Heart right ventricle (tissue), 16 donors: ENCODE measurements around the gene PGBD1. TPM values are rescaled to one million over a fixed set of nuclear protein-coding genes. Genes with fewer than 3 reads are reported as not detected.

Experiments used
- ATAC-seq, 8 donors: fragments of 200-7000 bp; cut with Tn5 transposase; one replicate each; pipeline ENCODE4 v1.9.1; 2020; ENCODE audit warnings: mild to moderate bottlenecking in 8 of 8, moderate library complexity in 8 of 8, moderate number of reproducible peaks in 1 of 8
- DNase-seq, 2 donors: peaks; one replicate each; pipeline ENCODE4 v3.0.0-alpha.2; 2020
- H3K27ac ChIP-seq, 10 donors: fragments of 200-600 bp; sonication (generic) in 2 of 10; one replicate each; pipeline versions ENCODE4 v1.5.0 to v1.8.0; 2020 to 2022; ENCODE audit warnings: mild to moderate bottlenecking in 3 of 10
- H3K27me3 ChIP-seq, 7 donors: fragments of 200-600 bp; one replicate each; pipeline ENCODE4 v1.8.0; 2021 to 2022; ENCODE audit warnings: mild to moderate bottlenecking in 2 of 7
- H3K36me3 ChIP-seq, 9 donors: fragments of 200-600 bp; sonication (generic) in 1 of 9; one replicate each; pipeline versions ENCODE4 v1.5.0 to v1.8.0; 2020 to 2022; ENCODE audit warnings: mild to moderate bottlenecking in 2 of 9
- H3K4me1 ChIP-seq, 9 donors: fragments of 200-600 bp; sonication (generic) in 1 of 9; one replicate each; pipeline versions ENCODE4 v1.5.0 to v1.8.0; 2020 to 2022; ENCODE audit warnings: mild to moderate bottlenecking in 4 of 9
- H3K4me3 ChIP-seq, 10 donors: fragments of 200-600 bp; sonication (generic) in 2 of 10; one replicate each; pipeline versions ENCODE4 v1.5.0 to v1.8.0; 2020 to 2022; ENCODE audit warnings: mild to moderate bottlenecking in 7 of 10, moderate library complexity in 2 of 10
- H3K9me3 ChIP-seq, 11 donors: fragments of 200-600 bp in 10 of 11; sonication (generic) in 2 of 11; one replicate each; pipeline versions ENCODE4 v1.5.0 to v1.8.0; 2013 to 2022; ENCODE audit warnings: mild to moderate bottlenecking in 2 of 11, control low read depth in 1 of 11, moderate library complexity in 1 of 11
- WGBS, 2 donors: extraction: QIAGEN DNeasy Blood & Tissue Kit; methylation state at CpG; one replicate each; pipeline ENCODE4 v1.1.7; 2013; ENCODE audit warnings: inconsistent platforms in 1 of 2; 5-methylcytosine and 5-hydroxymethylcytosine counted together
- intact Hi-C, 10 donors: fragments of 100-400 bp; cut with DNase I; formaldehyde crosslinking; loops; one replicate each; pipeline versions ENCODE4 v1.11.1 to v1.14.2; 2022
- polyA plus RNA-seq, 2 donors: library from polyadenylated mRNA; stranded (reverse); fragments of 200-250 nt; gene quantifications; one replicate each; pipeline ENCODE4 v1.2.3, GENCODE V29; 2013
- total RNA-seq, 10 donors: library from RNA; stranded (reverse); fragmentation: NEBNext Ultra II Directional in 3 of 10; extraction: Animal tissue kit (Norgen Biotek cat#: 25700) in 3 of 10; gene quantifications; one replicate each; pipeline versions ENCODE4 v1.2.1 to v1.2.4, GENCODE V29; 2021 to 2023
- TF ChIP-seq, protein P1 (sequence below), 9 donors: fragments of 200-600 bp; sonication (generic) in 2 of 9; IDR thresholded peaks; one replicate each; pipeline versions ENCODE4 v1.5.0 to v1.8.0; 2021 to 2022; ENCODE audit warnings: antibody characterized with exemption in 9 of 9, mild to moderate bottlenecking in 5 of 9, moderate library complexity in 1 of 9
- donor health status: Arrhythmogenic right ventricular cardiomyopathy.
- donor health status: ischemic (EF 13 %, LVEDD 7.1; RV severe dilation, severe dysfunction).
- donor health status: healthy with polysubstance abuse.
- donor health status: DM: no; HTN: yes; CAD: no.
- donor health status: DM: no; HTN: no; CAD: no.
- donor health status: ischemic (EF 25% LVEDD 6.9; RV normal size, moderate dysfunction).
- donor health status: ischemic (EF 25% LVEDD 5.7; RV mildly dilated, moderate dysfunction).
- donor health status: healthy.
- donor health status: DM: yes; HTN: yes; CAD: no.
- donor health status: Ischemic cardiomyopathy.
- donor health status: ischemic (EF 35%, LVEDD 5.7; RV mildly dilated, moderate dysfunction).
- donor health status: nonischemic (EF 11% LVEDD 7.7; RV severe dilation, severe dysfunction).
- donor health status: DM: yes; HTN: yes; CAD: no.
- donor health status: PGD.
- donor health status: ischemic (EF 29% LVEDD 5.4; RV normal size, mild dysfunction).
- donor health status: nonischemic (EF 23%, LVEDD 6.1; RV moderate dilation, normal function).

Gene PGBD1
- total and polyA plus RNA-seq, 12 donors, result 1.6 to 4.6 (median 2.8) TPM

DNA sequence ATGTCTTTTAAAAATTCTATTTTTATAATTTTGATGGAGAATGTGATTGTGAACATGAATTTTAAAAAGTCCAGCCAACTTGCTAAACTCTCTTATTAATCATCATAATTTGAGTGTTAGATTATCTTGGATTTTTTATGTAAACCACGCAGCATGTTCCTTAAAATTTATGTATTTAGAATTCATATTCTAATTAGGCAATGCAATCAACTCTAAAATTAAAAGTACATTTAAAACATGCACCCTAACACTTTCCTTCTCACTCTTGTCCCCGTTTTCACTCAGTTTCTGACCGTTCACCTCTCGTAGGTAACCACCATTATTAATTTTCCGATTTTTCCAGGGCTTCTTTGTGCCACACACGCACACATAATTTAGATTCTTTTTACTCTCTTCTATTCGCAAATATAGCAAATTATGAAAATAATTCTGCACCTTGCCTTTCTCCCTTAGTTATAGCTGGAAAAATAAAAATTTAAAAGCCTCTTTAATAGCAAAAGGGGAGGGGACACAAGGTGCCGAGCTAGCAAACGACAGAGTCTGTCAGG is 68.0 kb downstream of the PGBD1 start:
- ATAC-seq, result no peak
- no peak for DNase-seq
- H3K9me3 ChIP-seq, result no peaks in the 10 kb centered on the region
- H3K36me3 ChIP-seq, result no peaks in the 10 kb centered on the region
- 1 to 3% methylated on average over 9 of the region's 9 CpGs for WGBS, 2 donors
- peak overlapping the region; percentile 61 to 88 (median 78) for H3K4me3 ChIP-seq
- TF ChIP-seq, protein P1, sequence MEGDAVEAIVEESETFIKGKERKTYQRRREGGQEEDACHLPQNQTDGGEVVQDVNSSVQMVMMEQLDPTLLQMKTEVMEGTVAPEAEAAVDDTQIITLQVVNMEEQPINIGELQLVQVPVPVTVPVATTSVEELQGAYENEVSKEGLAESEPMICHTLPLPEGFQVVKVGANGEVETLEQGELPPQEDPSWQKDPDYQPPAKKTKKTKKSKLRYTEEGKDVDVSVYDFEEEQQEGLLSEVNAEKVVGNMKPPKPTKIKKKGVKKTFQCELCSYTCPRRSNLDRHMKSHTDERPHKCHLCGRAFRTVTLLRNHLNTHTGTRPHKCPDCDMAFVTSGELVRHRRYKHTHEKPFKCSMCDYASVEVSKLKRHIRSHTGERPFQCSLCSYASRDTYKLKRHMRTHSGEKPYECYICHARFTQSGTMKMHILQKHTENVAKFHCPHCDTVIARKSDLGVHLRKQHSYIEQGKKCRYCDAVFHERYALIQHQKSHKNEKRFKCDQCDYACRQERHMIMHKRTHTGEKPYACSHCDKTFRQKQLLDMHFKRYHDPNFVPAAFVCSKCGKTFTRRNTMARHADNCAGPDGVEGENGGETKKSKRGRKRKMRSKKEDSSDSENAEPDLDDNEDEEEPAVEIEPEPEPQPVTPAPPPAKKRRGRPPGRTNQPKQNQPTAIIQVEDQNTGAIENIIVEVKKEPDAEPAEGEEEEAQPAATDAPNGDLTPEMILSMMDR (IDR thresholded peaks at IDR 0.05), result no peak
- no peaks in the 10 kb centered on the region for H3K27me3 ChIP-seq
- intact Hi-C loops, result loop anchor here in 1 of 10 donors (10.0 kb wide), 1 partner anchor 65 kb away; the partner anchor contains the start of gene PGBD1
- H3K4me1 ChIP-seq, result peaks cover 0 to 29% (median 17%) of the 10 kb centered on the region in 9 donors
- H3K27ac ChIP-seq, result peak overlapping the region; percentile 28 to 90 (median 78)

DNA sequence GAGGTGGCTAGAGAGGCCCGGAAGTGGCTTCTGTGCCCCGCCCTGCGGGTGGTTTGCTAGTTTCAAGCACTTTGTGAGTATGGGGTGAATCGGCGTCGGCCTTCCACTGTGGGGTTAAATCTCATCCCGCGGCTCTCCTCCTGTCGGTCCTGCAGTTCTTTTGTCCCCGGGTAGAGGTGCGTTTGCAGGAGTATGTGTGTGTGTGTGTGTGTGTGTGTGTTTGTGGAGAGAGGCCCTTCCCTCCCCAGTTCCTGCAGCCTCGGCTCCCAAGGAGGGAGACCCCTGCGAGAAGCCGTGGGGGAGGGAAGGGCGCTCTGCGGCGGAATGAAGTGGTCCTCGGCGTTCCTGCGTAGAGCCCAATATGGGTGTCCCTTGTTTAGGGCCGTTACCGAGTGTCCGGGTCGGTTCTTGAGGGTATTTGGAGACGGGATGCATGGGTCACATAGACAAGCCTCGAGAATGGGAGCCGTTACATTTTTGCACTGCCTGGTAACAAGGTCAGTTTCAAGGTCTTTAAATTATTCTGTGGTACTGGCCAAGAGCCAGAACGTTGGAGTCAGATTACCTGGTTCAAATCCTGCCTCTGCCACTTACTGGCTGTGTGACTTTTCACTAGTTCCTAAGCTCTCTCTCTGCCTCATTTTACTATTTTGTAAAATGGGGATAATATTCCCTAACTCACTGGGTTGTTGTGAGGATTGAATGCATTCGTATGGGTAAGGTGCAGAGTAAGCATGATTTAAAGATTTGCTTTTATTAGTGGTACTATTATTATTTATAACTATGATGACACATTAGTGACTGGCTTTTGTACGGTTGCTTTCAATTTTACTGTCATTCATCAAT is 68.7 kb downstream of the PGBD1 start, which contains the start of gene ZKSCAN3:
TSS of gene ZKSCAN3 (plus strand) at position 56 of the 846 bp plus-strand sequence. CDS start 9,640 bp downstream, outside the sequence.
- peak; percentile 82 to 85 for DNase-seq
- intact Hi-C loops, result loop anchor here in 8 of 10 donors (2.0 to 10.0 kb wide), 9 partner anchors 13 to 445 kb away; partner anchors contain the start of genes ZSCAN26 (in 3 of the 8), ZSCAN9 (in 3 of the 8), NKAPL (in 1 of the 8) and PGBD1 (in 1 of the 8)
- Histone ChIP-seq H3K9me3 (no peaks in the 10 kb centered on the region), H3K4me1 (peaks cover 3 to 36% (median 24%) of the 10 kb centered on the region in 9 donors), H3K36me3 (no peaks in the 10 kb centered on the region), H3K27ac (peak within 1 kb of the TSS; percentile 28 to 90 (median 78)), H3K4me3 (peak within 1 kb of the TSS; percentile 61 to 88 (median 78)), H3K27me3 (no peaks in the 10 kb centered on the region)
- peak; percentile 93 to 97 (median 96) for ATAC-seq
- 1 to 2% methylated on average over 30 of the region's 30 CpGs for WGBS, 2 donors
- TF ChIP-seq, protein P1 (IDR thresholded peaks at IDR 0.05), result no peak

DNA sequence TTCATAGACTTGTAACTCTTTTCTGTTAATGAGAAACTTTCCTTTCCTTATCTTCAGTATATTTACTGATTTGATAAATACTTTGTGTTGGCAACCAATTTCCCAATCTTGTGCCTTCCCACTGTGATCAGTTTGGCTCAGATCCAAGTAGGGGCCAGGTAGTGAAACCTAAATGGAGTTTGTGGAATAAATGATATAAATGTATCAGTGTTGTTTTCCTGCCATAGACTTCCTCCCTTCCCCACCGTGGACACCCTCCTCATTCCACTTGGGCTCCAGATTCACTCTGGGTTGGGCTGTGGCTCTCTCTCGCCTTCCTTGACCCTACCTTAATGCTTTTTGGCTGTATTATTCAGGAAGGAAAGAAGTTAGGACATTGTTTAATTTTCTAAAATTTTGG is 69.7 kb downstream of the PGBD1 start:
- TF ChIP-seq, protein P1 (IDR thresholded peaks at IDR 0.05), result no peak
- WGBS, 2 donors, result 56 to 70% methylated on average over 2 of the region's 2 CpGs
- H3K9me3 ChIP-seq, result no peaks in the 10 kb centered on the region
- ATAC-seq (no peak), DNase-seq (no peak)
- H3K4me3 ChIP-seq, result peak overlapping the region in 8 of 10 donors; percentile 61 to 88 (median 78)
- H3K36me3 ChIP-seq, result no peaks in the 10 kb centered on the region
- peak overlapping the region in 5 of 10 donors; percentile 35 to 90 (median 73) for H3K27ac ChIP-seq
- peaks cover 6 to 43% (median 30%) of the 10 kb centered on the region in 9 donors for H3K4me1 ChIP-seq
- intact Hi-C loops, result loop anchor here in 8 of 10 donors (2.0 to 10.0 kb wide), 8 partner anchors 14 to 446 kb away; partner anchors contain the start of genes ZSCAN26 (in 3 of the 8), ZSCAN9 (in 3 of the 8), NKAPL (in 1 of the 8) and ZKSCAN4 (in 1 of the 8)
- no peaks in the 10 kb centered on the region for H3K27me3 ChIP-seq

DNA sequence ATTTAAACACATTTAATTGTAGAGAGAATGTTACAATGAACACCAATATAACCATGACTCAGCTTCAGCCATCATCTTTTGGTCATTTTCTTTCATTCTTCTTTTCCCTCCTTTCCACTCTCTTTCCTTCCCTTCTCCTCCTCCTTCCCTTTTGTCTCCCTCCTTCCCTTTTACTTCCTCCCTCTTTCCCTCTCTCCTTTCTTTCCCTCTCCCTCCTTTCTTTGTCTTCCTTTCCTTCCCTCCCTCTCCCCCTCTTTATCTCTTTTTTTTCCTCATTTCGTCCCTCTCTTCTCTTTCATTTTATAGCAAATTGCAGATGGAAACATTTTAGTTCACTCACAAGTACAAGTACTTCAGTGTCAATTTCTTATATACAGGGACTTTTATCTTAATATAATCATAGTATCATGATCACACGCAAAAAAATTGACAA is 70.1 kb downstream of the PGBD1 start:
- TF ChIP-seq, protein P1 (IDR thresholded peaks at IDR 0.05), result no peak
- intact Hi-C loops, result loop anchor here in 8 of 10 donors (2.0 to 10.0 kb wide), 8 partner anchors 15 to 447 kb away; partner anchors contain the start of genes ZSCAN26 (in 3 of the 8), ZSCAN9 (in 3 of the 8), NKAPL (in 1 of the 8) and ZKSCAN4 (in 1 of the 8)
- Histone ChIP-seq H3K9me3 (no peaks in the 10 kb centered on the region), H3K27me3 (no peaks in the 10 kb centered on the region), H3K27ac (peak overlapping the region in 5 of 10 donors; percentile 35 to 90 (median 73)), H3K36me3 (no peaks in the 10 kb centered on the region), H3K4me1 (peaks cover 9 to 46% (median 34%) of the 10 kb centered on the region in 9 donors), H3K4me3 (peak overlapping the region in 6 of 10 donors; percentile 61 to 88 (median 80))
- DNase-seq (no peak), ATAC-seq (no peak)
- WGBS, 2 donors, result 55 to 71% methylated on average over 2 of the region's 2 CpGs
